K562 (cell line): ENCODE measurements around the gene KCNH2. TPM values are rescaled to one million over a fixed set of nuclear protein-coding genes. Genes with fewer than 3 reads are reported as not detected.
A peak's percentile ranks its signal among the peaks of the same experiment; 100 is the strongest.

Experiments
- ETS1 ChIP-seq: conservative IDR thresholded peaks from 2 replicates; pipeline ENCODE4 v1.6.1; 2011; ENCODE audit warnings: low read depth, mild to moderate bottlenecking, low read length; ENCODE audit not compliant: control insufficient read depth
- HMGXB4 ChIP-seq: sonication (generic); formaldehyde crosslinking; IDR thresholded peaks from 2 replicates; pipeline ENCODE4 v1.8.1; 2023; ENCODE audit warnings: mild to moderate bottlenecking, missing genetic modification reagents
- MAZ ChIP-seq, 2 experiments: fragments of 450-650 bp in 1 of 2; sonication (generic) in 1 of 2; formaldehyde crosslinking; IDR thresholded peaks in 1 of 2; conservative IDR thresholded peaks in 1 of 2; 2 replicates each; pipeline versions ENCODE4 v1.4.0 to v1.5.0; 2020; ENCODE audit warnings: mild to moderate bottlenecking in 1 of 2, missing genetic modification reagents in 1 of 2
- MYBL2 ChIP-seq, 2 experiments: fragments of 450-650 bp in 1 of 2; sonication (generic) in 1 of 2; formaldehyde crosslinking in 1 of 2; IDR thresholded peaks; 2 replicates each; pipeline versions ENCODE4 v1.6.1 to v1.8.1; 2017 to 2022; ENCODE audit warnings: borderline replicate concordance in 1 of 2, inconsistent platforms in 1 of 2, low read depth in 1 of 2, mild to moderate bottlenecking in 1 of 2, missing genetic modification reagents in 1 of 2, moderate library complexity in 1 of 2
- NONO ChIP-seq, 2 experiments: fragments of 200-400 bp in 1 of 2; fragments of 450-650 bp in 1 of 2; formaldehyde crosslinking in 1 of 2; IDR thresholded peaks; 2 replicates each; pipeline ENCODE4 v1.6.1; 2017; ENCODE audit warnings: low read depth in 2 of 2, mild to moderate bottlenecking in 2 of 2, moderate library complexity in 2 of 2, low read length in 1 of 2
- PATZ1 ChIP-seq: fragments of 250-450 bp; sonication (Bioruptor Pico); IDR thresholded peaks from 2 replicates; pipeline ENCODE4 v1.5.0; 2020; ENCODE audit warnings: mild to moderate bottlenecking, borderline replicate concordance
- PRMT5 ChIP-seq: sonication (generic); formaldehyde crosslinking; IDR thresholded peaks from 2 replicates; pipeline ENCODE4 v1.5.0; 2020; ENCODE audit warnings: missing genetic modification reagents
- RFX5 ChIP-seq: IDR thresholded peaks from 2 replicates; pipeline ENCODE4 v1.6.1; 2011; ENCODE audit warnings: low read depth, mild to moderate bottlenecking, improper control_type of control experiment, low read length
- SAP30 ChIP-seq: fragments of 200-600 bp; sonication (generic); IDR thresholded peaks from 2 replicates; pipeline ENCODE4 v1.6.1; 2012; ENCODE audit warnings: borderline replicate concordance, low read depth, mild to moderate bottlenecking, moderate library complexity, low read length, control low read depth, inconsistent platforms; ENCODE audit not compliant: insufficient read depth, poor library complexity, severe bottlenecking
- SIN3A ChIP-seq, 2 experiments: fragments of 150-350 bp in 1 of 2; IDR thresholded peaks; 2 replicates each; pipeline ENCODE4 v1.6.1; 2011 to 2016; ENCODE audit warnings: borderline replicate concordance in 2 of 2, low read depth in 2 of 2, low read length in 2 of 2, mild to moderate bottlenecking in 2 of 2, moderate library complexity in 2 of 2; ENCODE audit not compliant: control insufficient read depth in 1 of 2
- SP1 ChIP-seq: sonication (generic); formaldehyde crosslinking; IDR thresholded peaks from 2 replicates; pipeline ENCODE4 v1.8.1; 2022; ENCODE audit warnings: mild to moderate bottlenecking, missing genetic modification reagents
- TCF7 ChIP-seq: sonication (generic); IDR thresholded peaks from 2 replicates; pipeline ENCODE4 v1.6.1; 2016; ENCODE audit warnings: antibody characterized with exemption, borderline replicate concordance
- THAP7 ChIP-seq: fragments of 250-450 bp; sonication (Bioruptor Pico); IDR thresholded peaks from 2 replicates; pipeline ENCODE4 v1.5.0; 2021
- VEZF1 ChIP-seq: fragments of 200-800 bp; sonication (Bioruptor generic); IDR thresholded peaks from 2 replicates; pipeline ENCODE4 v1.6.1; 2017; ENCODE audit warnings: missing genetic modification characterization, missing compliant biosample characterization
- ZNF232 ChIP-seq: sonication (generic); formaldehyde crosslinking; IDR thresholded peaks from 2 replicates; pipeline ENCODE4 v1.8.0; 2022; ENCODE audit warnings: mild to moderate bottlenecking, missing genetic modification reagents
- ZNF589 ChIP-seq: fragments of 200-800 bp; sonication (Bioruptor generic); IDR thresholded peaks from 2 replicates; pipeline ENCODE4 v1.6.1; 2016; ENCODE audit warnings: low read depth, missing genetic modification characterization, missing compliant biosample characterization
- polyA plus RNA-seq, 8 experiments: library from polyadenylated mRNA; depleted of rRNA in 4 of 8; stranded (reverse) in 5 of 8; unstranded in 3 of 8; fragments of >200 nt; fragmentation: Nextera tagmentation in 2 of 8; fragmentation: Illumina TruSeq in 1 of 8; extraction: Ambion mirVana in 2 of 8; extraction: Trizol in 1 of 8; gene quantifications; 2 replicates each; pipeline versions ENCODE4 v1.2.1 to v1.2.3, GENCODE V29; 2011 to 2014; ENCODE audit warnings: inconsistent platforms in 1 of 8, missing spikeins in 1 of 8
- total RNA-seq, 7 experiments: library from RNA; depleted of rRNA in 6 of 7; stranded (reverse); fragments of >200 nt in 6 of 7; fragmentation: Illumina TruSeq in 2 of 7; extraction: Trizol in 2 of 7; gene quantifications; 2 replicates each; pipeline versions ENCODE4 v1.2.1 to v1.2.3, GENCODE V29; 2011 to 2021; ENCODE audit warnings: low replicate concordance in 1 of 7

KCNH2 gene
- total and polyA plus RNA-seq, 9 of the 15 experiments (the other 6 are each of a cell fraction or from before 2014, with no cell fraction given), result 18.1 to 368 (median 218) TPM

- TF ChIP-seq VEZF1 (CRISPR knock-in tag), result peak; percentile 97
- no peak for TF ChIP-seq RFX5
- no peak for TF ChIP-seq PATZ1 (CRISPR knock-in tag)
- TF ChIP-seq THAP7 (CRISPR knock-in tag), result no peak
- TF ChIP-seq MYBL2 (IDR thresholded peaks at IDR 0.05; ENCODE audit: low read depth), result no peak
- TF ChIP-seq MYBL2 (CRISPR knock-in tag; IDR thresholded peaks at IDR 0.05; ENCODE audit: borderline replicate concordance), result no peak
- 0 out of 2 replicates have a peak, but pooled peaks have one; percentile 26 for TF ChIP-seq HMGXB4 (CRISPR knock-in tag)
- TF ChIP-seq SP1 (CRISPR knock-in tag), result peak; percentile 13; the same call in 1 of the 2 replicates
- TF ChIP-seq SAP30, result peak; percentile 52
- peak; percentile 69; the same call in 1 of the 2 replicates for TF ChIP-seq PRMT5 (CRISPR knock-in tag)
- peak in 1 of 2 experiments; percentile 56; a peak in 2 of 4 replicates for TF ChIP-seq MAZ (CRISPR knock-in tag; conservative IDR thresholded peaks at IDR 0.05 in 1 of 2, IDR thresholded peaks at IDR 0.05 in 1 of 2)
- TF ChIP-seq ETS1, result peak; percentile 27; the same call in 1 of the 2 replicates
- TF ChIP-seq ZNF589 (CRISPR knock-in tag), result no peak
- TF ChIP-seq TCF7, result no peak
- TF ChIP-seq ZNF232, result no peak
- 0 out of 4 replicates have a peak, but pooled peaks of 1 of the 2 experiments have one; percentile 45 for TF ChIP-seq NONO (IDR thresholded peaks at IDR 0.05; ENCODE audit: low read depth in 2 of 2, low read length in 1 of 2)
- peak in 1 of 2 experiments; percentile 63; a peak in 1 of 4 replicates for TF ChIP-seq SIN3A (IDR thresholded peaks at IDR 0.05; ENCODE audit: borderline replicate concordance in 2 of 2, control insufficient read depth in 1 of 2, low read depth in 2 of 2, low read length in 2 of 2)
Observed at GRCh38 chr7:150978126-150978789, at the start of gene KCNH2 (continued).
